ENCODE measurements around the gene CRTC3. TPM values are rescaled to one million over a fixed set of nuclear protein-coding genes. Genes with fewer than 3 reads are reported as not detected.
"Not testable (repeated sequence)": the region's sequence is repeated elsewhere in the genome, so short reads cannot be mapped to it uniquely, and the experiment has no call there.

The CRTC3 gene
- total and polyA plus RNA-seq, 2 donors (not counting 3 experiments of a cell fraction or from before 2014, with no cell fraction given), result 16.2 to 26.4 TPM

DNA sequence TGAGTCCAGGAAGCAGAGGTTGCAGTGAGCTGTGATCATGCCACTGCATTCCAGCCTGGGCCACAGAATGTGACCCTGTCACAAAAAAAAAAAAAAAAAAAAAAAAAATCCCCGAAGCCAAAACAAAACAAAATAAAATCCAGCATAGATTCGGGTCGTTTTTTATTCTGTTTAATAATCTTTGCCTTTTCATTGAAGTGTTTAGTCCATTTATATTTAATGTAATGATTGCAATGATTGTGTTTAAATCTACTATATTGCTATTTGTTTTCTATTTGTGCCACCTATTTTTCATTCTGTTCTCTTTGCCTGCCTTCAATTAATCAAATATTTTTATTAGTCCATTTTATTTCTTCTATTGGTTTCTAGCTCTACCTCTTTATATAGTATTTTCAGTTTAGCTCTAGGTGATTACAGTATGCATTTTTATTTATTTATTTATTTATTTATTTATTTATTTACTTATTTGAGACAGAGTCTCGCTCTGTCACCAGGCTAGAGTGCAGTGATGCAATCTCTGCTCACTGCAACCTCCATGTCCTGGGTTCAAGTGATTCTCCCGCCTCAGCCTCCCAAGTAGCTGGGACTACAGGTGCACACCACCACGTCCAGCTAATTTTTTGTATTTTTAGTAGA lies 159.7 kb downstream of the CRTC3 start:
- BruUV-seq (replicated peaks); H4K20me1 ChIP-seq (replicated peaks; ENCODE audit: control insufficient read depth, extremely low read depth, insufficient read depth, low read length); intact Hi-C loops (cut with micrococcal nuclease); H3K9me1 ChIP-seq (replicated peaks; ENCODE audit: control insufficient read depth, extremely low read depth, insufficient read depth, low read length); H3K9ac ChIP-seq (replicated peaks; ENCODE audit: extremely low read depth, insufficient read depth, low read length); H3K27me3 ChIP-seq (ENCODE audit: control insufficient read depth in 2 of 2, insufficient read depth in 2 of 2, low read length in 2 of 2); DNase-seq (ENCODE audit: low read depth, low spot score); H3K27ac ChIP-seq (ENCODE audit: insufficient read depth, low read depth, low read length); H2AFZ ChIP-seq (ENCODE audit: low read depth, low read length); H3K4me1 ChIP-seq (ENCODE audit: control insufficient read depth, extremely low read depth, insufficient read depth, low read length); dilution Hi-C loops (cut with MboI; ENCODE audit: extremely low pct_ligation_motif_present, low sequenced_read_pairs); POLR2A ChIA-PET; H3K4me3 ChIP-seq (replicated peaks in 1 of 3; ENCODE audit: insufficient read depth in 1 of 3, low read depth in 1 of 3, low read length in 3 of 3); FAIRE-seq; H3K9me3 ChIP-seq (replicated peaks; ENCODE audit: control insufficient read depth, insufficient read depth, low read length); H3K4me2 ChIP-seq (ENCODE audit: insufficient read depth, low read length); H3K79me2 ChIP-seq (ENCODE audit: control insufficient read depth, insufficient read depth, low read length); H3K36me3 ChIP-seq (ENCODE audit: control insufficient read depth in 2 of 2, extremely low read depth in 1 of 2, insufficient read depth in 2 of 2, low read length in 2 of 2): not testable (repeated sequence)
- CTCF ChIA-PET, result interaction anchor here (4.9 kb wide), 1 partner anchor 41 kb away, joined by 53 read pairs; no protein-coding TSS in a partner anchor

DNA sequence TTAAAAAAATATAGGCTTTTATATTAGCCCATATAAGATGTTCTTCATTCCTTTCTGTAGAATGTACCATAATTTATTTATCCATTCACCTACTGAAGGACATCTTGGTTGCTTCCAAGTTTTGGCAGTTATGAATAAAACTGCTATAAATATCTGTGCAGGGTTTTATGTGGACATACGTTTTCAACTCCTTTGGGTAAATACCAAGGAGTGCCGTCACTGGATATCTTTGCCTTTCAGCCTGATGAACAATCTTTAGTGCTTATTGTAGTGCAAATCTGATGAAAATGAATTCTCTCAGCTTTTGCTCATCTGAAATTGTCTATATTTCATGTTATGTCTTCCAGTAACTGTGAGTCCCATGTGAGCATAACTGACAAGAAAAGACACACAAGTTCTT lies 160.9 kb downstream of the CRTC3 start:
- Histone ChIP-seq H3K27me3 (ENCODE audit: control insufficient read depth in 2 of 2, insufficient read depth in 2 of 2, low read length in 2 of 2) (no peaks in the 10 kb centered on the region), H3K79me2 (ENCODE audit: control insufficient read depth, insufficient read depth, low read length) (no peaks in the 10 kb centered on the region), H3K9me3 (replicated peaks; ENCODE audit: control insufficient read depth, insufficient read depth, low read length) (no peaks in the 10 kb centered on the region), H3K4me3 (replicated peaks in 1 of 3; ENCODE audit: insufficient read depth in 1 of 3, low read depth in 1 of 3, low read length in 3 of 3) (no peak overlapping the region), H4K20me1 (replicated peaks; ENCODE audit: control insufficient read depth, extremely low read depth, insufficient read depth, low read length) (no peaks in the 10 kb centered on the region), H3K4me2 (ENCODE audit: insufficient read depth, low read length) (no peak overlapping the region), H3K9me1 (replicated peaks; ENCODE audit: control insufficient read depth, extremely low read depth, insufficient read depth, low read length) (no peaks in the 10 kb centered on the region), H3K4me1 (ENCODE audit: control insufficient read depth, extremely low read depth, insufficient read depth, low read length) (peaks cover 2% of the 10 kb centered on the region), H2AFZ (ENCODE audit: low read depth, low read length) (no peak overlapping the region), H3K27ac (ENCODE audit: insufficient read depth, low read depth, low read length) (no peak overlapping the region), H3K9ac (replicated peaks; ENCODE audit: extremely low read depth, insufficient read depth, low read length) (no peak overlapping the region), H3K36me3 (ENCODE audit: control insufficient read depth in 2 of 2, extremely low read depth in 1 of 2, insufficient read depth in 2 of 2, low read length in 2 of 2) (no peaks in the 10 kb centered on the region)
- FAIRE-seq (no peak), DNase-seq (ENCODE audit: low read depth, low spot score) (no peak)
- no peak for TF ChIP-seq GATA2 (IDR thresholded peaks at IDR 0.05; ENCODE audit: insufficient read depth, insufficient read length, low read depth, low read length)
- TF ChIP-seq EZH2 (IDR thresholded peaks at IDR 0.05; ENCODE audit: borderline replicate concordance, low read depth, low read length, severe bottlenecking), result no peak
- TF ChIP-seq MYC (IDR thresholded peaks at IDR 0.05; ENCODE audit: low read depth, low read length), result no peak
- no peak for TF ChIP-seq POLR2AphosphoS5 (IDR thresholded peaks at IDR 0.05; ENCODE audit: insufficient read depth, low read depth, low read length)
- no peak for TF ChIP-seq JUN (IDR thresholded peaks at IDR 0.05; ENCODE audit: borderline replicate concordance, insufficient read depth, insufficient read length, low read depth)
- TF ChIP-seq FOS (IDR thresholded peaks at IDR 0.05; ENCODE audit: borderline replicate concordance, insufficient read depth, low read length), result no peak
- TF ChIP-seq, protein P1, sequence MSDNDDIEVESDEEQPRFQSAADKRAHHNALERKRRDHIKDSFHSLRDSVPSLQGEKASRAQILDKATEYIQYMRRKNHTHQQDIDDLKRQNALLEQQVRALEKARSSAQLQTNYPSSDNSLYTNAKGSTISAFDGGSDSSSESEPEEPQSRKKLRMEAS (IDR thresholded peaks at IDR 0.05; ENCODE audit: insufficient read depth, insufficient read length), result no peak
- TF ChIP-seq, protein P2, sequence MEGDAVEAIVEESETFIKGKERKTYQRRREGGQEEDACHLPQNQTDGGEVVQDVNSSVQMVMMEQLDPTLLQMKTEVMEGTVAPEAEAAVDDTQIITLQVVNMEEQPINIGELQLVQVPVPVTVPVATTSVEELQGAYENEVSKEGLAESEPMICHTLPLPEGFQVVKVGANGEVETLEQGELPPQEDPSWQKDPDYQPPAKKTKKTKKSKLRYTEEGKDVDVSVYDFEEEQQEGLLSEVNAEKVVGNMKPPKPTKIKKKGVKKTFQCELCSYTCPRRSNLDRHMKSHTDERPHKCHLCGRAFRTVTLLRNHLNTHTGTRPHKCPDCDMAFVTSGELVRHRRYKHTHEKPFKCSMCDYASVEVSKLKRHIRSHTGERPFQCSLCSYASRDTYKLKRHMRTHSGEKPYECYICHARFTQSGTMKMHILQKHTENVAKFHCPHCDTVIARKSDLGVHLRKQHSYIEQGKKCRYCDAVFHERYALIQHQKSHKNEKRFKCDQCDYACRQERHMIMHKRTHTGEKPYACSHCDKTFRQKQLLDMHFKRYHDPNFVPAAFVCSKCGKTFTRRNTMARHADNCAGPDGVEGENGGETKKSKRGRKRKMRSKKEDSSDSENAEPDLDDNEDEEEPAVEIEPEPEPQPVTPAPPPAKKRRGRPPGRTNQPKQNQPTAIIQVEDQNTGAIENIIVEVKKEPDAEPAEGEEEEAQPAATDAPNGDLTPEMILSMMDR (IDR thresholded peaks at IDR 0.05; ENCODE audit: extremely low read depth in 1 of 2, insufficient read depth in 1 of 2, low read depth in 1 of 2, low read length in 2 of 2), result no peak
- no peak for TF ChIP-seq POLR2A (IDR thresholded peaks at IDR 0.05; ENCODE audit: low read depth, low read length)
- POLR2A ChIA-PET, result no interaction called here
- CTCF ChIA-PET, result interaction anchor here (1.3 to 4.9 kb wide), 2 partner anchors 42 to 196 kb away, joined by 4 to 53 read pairs; no protein-coding TSS in a partner anchor
- intact Hi-C loops (cut with micrococcal nuclease) (loop anchor here (5.0 kb wide), 1 partner anchor 188 kb away; no protein-coding TSS in a partner anchor), dilution Hi-C loops (cut with MboI; ENCODE audit: extremely low pct_ligation_motif_present, low sequenced_read_pairs) (no loop called here)
- BruUV-seq (replicated peaks), result no TSS peak
